NCI-H510A (cell line): ENCODE results near the gene SHQ1.
"Not testable (repeated sequence)": the region's sequence is repeated elsewhere in the genome, so short reads cannot be mapped to it uniquely, and the experiment has no call there.

Experiments
- DNase-seq: peaks from one replicate; lab custom pipeline; 2025; lab: John Stamatoyannopoulos, UW

SHQ1 gene

GRCh38 chr3:72748659-72749058 lies 99.6 kb downstream of the SHQ1 start:
- DNase-seq: no peak

- no peak for DNase-seq
Measured at GRCh38 chr3:72746430-72747411, 101.5 kb downstream of the SHQ1 start.

- DNase-seq: peak; percentile 10
Measured at GRCh38 chr3:72745146-72745999, 102.9 kb downstream of the SHQ1 start.

GRCh38 chr3:72744330-72744729 lies 103.9 kb downstream of the SHQ1 start:
- DNase-seq: no peak

- no peak for DNase-seq
Measured at GRCh38 chr3:72739531-72740466, 108.4 kb downstream of the SHQ1 start.

GRCh38 chr3:72738752-72739530 lies 109.3 kb downstream of the SHQ1 start:
- DNase-seq: peak; percentile 42

- DNase-seq: not testable (repeated sequence)
Measured at GRCh38 chr3:72735072-72735471, 113.2 kb downstream of the SHQ1 start.

- DNase-seq: no peak
Measured at GRCh38 chr3:72733676-72734075, 114.6 kb downstream of the SHQ1 start.

- DNase-seq: not testable (repeated sequence)
Measured at GRCh38 chr3:72732666-72733345, 115.4 kb downstream of the SHQ1 start.

GRCh38 chr3:72728958-72729467 lies 119.2 kb downstream of the SHQ1 start:
- DNase-seq: no peak

GRCh38 chr3:72728329-72728889 lies 119.8 kb downstream of the SHQ1 start:
- DNase-seq: no peak

- no peak for DNase-seq
Measured at GRCh38 chr3:72727726-72728125, 120.5 kb downstream of the SHQ1 start.

- no peak for DNase-seq
Measured at GRCh38 chr3:72727172-72727571, 121.1 kb downstream of the SHQ1 start.

GRCh38 chr3:72725229-72725628 lies 123.0 kb downstream of the SHQ1 start:
- DNase-seq: no peak

- no peak for DNase-seq
Measured at GRCh38 chr3:72724070-72724469, 124.2 kb downstream of the SHQ1 start.

- DNase-seq: no peak
Measured at GRCh38 chr3:72722930-72723726, 125.1 kb downstream of the SHQ1 start.

GRCh38 chr3:72721683-72722381 lies 126.4 kb downstream of the SHQ1 start:
- no peak for DNase-seq

- DNase-seq: no peak
Measured at GRCh38 chr3:72720566-72720965, 127.7 kb downstream of the SHQ1 start.
